Hindlimb muscle (tissue), 1 donor: ENCODE results near the gene CELF4. TPM values are rescaled to one million over a fixed set of nuclear protein-coding genes. Genes with fewer than 3 reads are reported as not detected.

Experiments used
- DNase-seq: peaks from one replicate; pipeline ENCODE4 v3.0.0-alpha.2; 2013
- polyA plus RNA-seq: library from polyadenylated mRNA; unstranded; fragments of 120-200 nt; gene quantifications from one replicate; pipeline ENCODE4 v1.2.1, GENCODE V29; 2013; ENCODE audit not compliant: insufficient read length

CELF4 gene
- polyA plus RNA-seq, 1 donor, result 0.84 TPM

- no peak for DNase-seq
Measured at GRCh38 chr18:37249171-37249886, 316.3 kb downstream of the CELF4 start.

GRCh38 chr18:37248281-37248680 is 317.3 kb downstream of the CELF4 start:
- no peak for DNase-seq

GRCh38 chr18:37247497-37248161 is 318.0 kb downstream of the CELF4 start:
- DNase-seq, result no peak

GRCh38 chr18:37246779-37247340 is 318.7 kb downstream of the CELF4 start:
- no peak for DNase-seq

- DNase-seq, result no peak
Measured at GRCh38 chr18:37244618-37245017, 321.0 kb downstream of the CELF4 start.

- DNase-seq, result no peak
Measured at GRCh38 chr18:37243741-37244140, 321.9 kb downstream of the CELF4 start.

- DNase-seq, result no peak
Measured at GRCh38 chr18:37242826-37243560, 322.6 kb downstream of the CELF4 start.

- no peak for DNase-seq
Measured at GRCh38 chr18:37242091-37242490, 323.5 kb downstream of the CELF4 start.

- DNase-seq, result no peak
Measured at GRCh38 chr18:37238282-37239108, 327.1 kb downstream of the CELF4 start.

GRCh38 chr18:37235583-37235982 is 330.0 kb downstream of the CELF4 start:
- no peak for DNase-seq

GRCh38 chr18:37231251-37231650 is 334.3 kb downstream of the CELF4 start:
- no peak for DNase-seq

- DNase-seq, result no peak
Measured at GRCh38 chr18:37230768-37231167, 334.8 kb downstream of the CELF4 start.

- DNase-seq, result no peak
Measured at GRCh38 chr18:37225279-37225678, 340.3 kb downstream of the CELF4 start.

- DNase-seq, result no peak
Measured at GRCh38 chr18:37222999-37223378, 342.6 kb downstream of the CELF4 start.

GRCh38 chr18:37222354-37222998 is 343.1 kb downstream of the CELF4 start:
- no peak for DNase-seq

GRCh38 chr18:37219257-37219656 is 346.3 kb downstream of the CELF4 start:
- DNase-seq, result no peak

GRCh38 chr18:37218022-37218590 is 347.5 kb downstream of the CELF4 start:
- DNase-seq, result no peak

GRCh38 chr18:37210781-37211180 is 354.8 kb downstream of the CELF4 start:
- no peak for DNase-seq

GRCh38 chr18:37207343-37207742 is 358.3 kb downstream of the CELF4 start:
- DNase-seq, result no peak

GRCh38 chr18:37199741-37200140 is 365.9 kb downstream of the CELF4 start:
- DNase-seq, result no peak
